GM12891 (cell line): ENCODE measurements around the gene SMURF2.
A peak's percentile ranks its signal among the peaks of the same experiment; 100 is the strongest.
"Not testable (repeated sequence)": the region's sequence is repeated elsewhere in the genome, so short reads cannot be mapped to it uniquely, and the experiment has no call there.

Experiments
- DNase-seq: peaks from one replicate; pipeline ENCODE4 v3.0.0; 2011; ENCODE audit warnings: low spot score; ENCODE audit not compliant: insufficient read length
- FAIRE-seq: peaks from 2 replicates; lab custom pipeline; 2011; peaks lifted over from hg19 to GRCh38; lab: Jason Lieb, UNC
- PAX5 ChIP-seq: IDR thresholded peaks from 2 replicates; pipeline ENCODE4 v1.6.1; 2011; ENCODE audit warnings: low read length, moderate library complexity, mild to moderate bottlenecking; ENCODE audit not compliant: insufficient read depth, severe bottlenecking
- POLR2A ChIP-seq: IDR thresholded peaks from 2 replicates; pipeline ENCODE4 v1.6.1; 2011; ENCODE audit warnings: low read depth, low read length, control low read depth
- POLR2AphosphoS5 ChIP-seq: IDR thresholded peaks from 2 replicates; pipeline ENCODE4 v1.6.1; 2011; ENCODE audit warnings: low read depth, low read length, control low read depth
- POU2F2 ChIP-seq: IDR thresholded peaks from 2 replicates; pipeline ENCODE4 v1.6.1; 2011; ENCODE audit warnings: low read depth, mild to moderate bottlenecking, control low read depth, low read length, moderate library complexity
- SPI1 ChIP-seq: IDR thresholded peaks from 2 replicates; pipeline ENCODE4 v1.6.1; 2011; ENCODE audit warnings: low read depth, low read length, control low read depth
- TAF1 ChIP-seq: IDR thresholded peaks from 2 replicates; pipeline ENCODE4 v1.6.1; 2011; ENCODE audit warnings: low read depth, low read length, control low read depth

SMURF2 gene

DNA sequence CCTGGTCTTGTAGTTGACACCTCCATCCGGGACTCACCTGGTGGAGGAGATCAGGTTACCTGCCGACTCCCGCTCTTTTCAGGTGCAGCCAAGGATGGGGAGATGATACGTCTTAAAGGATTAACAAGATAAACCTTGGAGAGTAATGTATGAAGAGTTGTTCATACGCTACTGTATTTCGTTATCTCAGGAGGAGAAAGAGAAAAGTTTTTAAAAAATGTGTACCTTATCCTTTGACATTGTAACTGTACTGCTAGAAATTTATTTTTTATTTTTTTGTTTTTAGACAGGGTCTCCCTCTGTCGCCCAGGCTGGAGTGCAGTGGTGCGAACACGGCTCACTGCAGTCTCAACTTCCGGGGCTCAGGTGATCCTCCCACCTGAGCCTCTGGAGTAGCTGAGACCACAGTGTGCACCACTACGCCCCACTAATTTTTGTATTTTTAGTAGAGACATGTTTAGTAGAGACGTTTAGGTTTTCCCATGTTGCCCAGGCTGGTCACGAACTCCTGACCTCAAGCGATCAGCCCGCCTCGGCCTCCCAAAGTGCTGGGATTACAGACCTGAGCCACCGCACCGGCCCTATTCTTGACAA is 764 bp upstream of the SMURF2 start:
- DNase-seq (no peak), FAIRE-seq (no peak)
- TF ChIP-seq POU2F2 = no peak
- no peak for TF ChIP-seq POLR2AphosphoS5
- no peak for TF ChIP-seq SPI1
- no peak for TF ChIP-seq POLR2A
- TF ChIP-seq PAX5 = no peak
- TF ChIP-seq TAF1 = no peak

- TF ChIP-seq SPI1 = no peak
- TF ChIP-seq POLR2A = no peak
- TF ChIP-seq PAX5 = no peak
- TF ChIP-seq POLR2AphosphoS5 = no peak
- TF ChIP-seq TAF1 = no peak
- TF ChIP-seq POU2F2 = no peak
Measured at GRCh38 chr17:64661726-64661975, 456 bp downstream of the SMURF2 start.

DNA sequence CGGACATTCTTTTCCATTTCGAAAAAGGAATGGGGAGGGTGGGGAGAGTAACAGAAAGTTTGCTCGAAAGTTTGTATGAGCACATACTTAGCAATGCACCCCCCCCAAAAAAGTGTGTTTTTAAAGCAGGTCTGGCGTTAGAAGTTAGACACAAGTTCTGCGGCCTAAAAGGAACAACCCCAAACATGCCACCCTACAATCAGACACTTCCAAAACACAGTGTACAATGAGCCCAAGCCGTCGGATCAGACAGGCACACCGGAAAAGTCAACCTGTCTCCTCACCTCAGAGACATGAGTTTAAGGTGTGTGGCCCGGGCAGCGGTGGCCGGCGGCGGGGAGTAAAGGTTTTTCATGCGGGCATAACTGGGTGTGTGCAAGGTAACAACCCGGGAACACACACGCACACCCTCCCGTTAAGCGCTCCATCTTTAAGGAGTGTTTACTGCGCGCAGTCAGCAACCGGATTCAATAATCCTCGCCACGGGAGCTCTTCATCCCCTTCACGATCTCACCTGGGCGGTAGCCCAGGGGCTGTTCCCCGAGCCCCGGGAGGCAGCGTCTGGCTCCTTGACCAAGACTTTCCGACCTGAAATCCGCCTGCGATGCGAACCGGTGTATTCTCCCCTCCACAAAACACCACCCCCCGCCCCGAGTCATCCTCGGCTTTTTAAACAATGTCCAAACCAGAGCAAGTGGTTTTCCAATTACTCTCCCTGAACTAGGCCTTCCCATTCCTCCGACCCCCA is 955 bp downstream of the SMURF2 start:
- not testable (repeated sequence) for FAIRE-seq, DNase-seq

More at GRCh38 chr17:64661726-64661975, 456 bp downstream of the SMURF2 start:
- no peak for FAIRE-seq
- peak; percentile 35 for DNase-seq

GRCh38 chr17:64660195-64660977 is 1.7 kb downstream of the SMURF2 start:
- not testable (repeated sequence) for DNase-seq

GRCh38 chr17:64658931-64659330 is 3.2 kb downstream of the SMURF2 start:
- DNase-seq (no peak), FAIRE-seq (no peak)
- TF ChIP-seq POLR2A (no peak), SPI1 (no peak), POU2F2 (no peak), PAX5 (no peak), POLR2AphosphoS5 (no peak), TAF1 (no peak)

More at GRCh38 chr17:64660195-64660977, 1.7 kb downstream of the SMURF2 start:
- not testable (repeated sequence) for FAIRE-seq

DNA sequence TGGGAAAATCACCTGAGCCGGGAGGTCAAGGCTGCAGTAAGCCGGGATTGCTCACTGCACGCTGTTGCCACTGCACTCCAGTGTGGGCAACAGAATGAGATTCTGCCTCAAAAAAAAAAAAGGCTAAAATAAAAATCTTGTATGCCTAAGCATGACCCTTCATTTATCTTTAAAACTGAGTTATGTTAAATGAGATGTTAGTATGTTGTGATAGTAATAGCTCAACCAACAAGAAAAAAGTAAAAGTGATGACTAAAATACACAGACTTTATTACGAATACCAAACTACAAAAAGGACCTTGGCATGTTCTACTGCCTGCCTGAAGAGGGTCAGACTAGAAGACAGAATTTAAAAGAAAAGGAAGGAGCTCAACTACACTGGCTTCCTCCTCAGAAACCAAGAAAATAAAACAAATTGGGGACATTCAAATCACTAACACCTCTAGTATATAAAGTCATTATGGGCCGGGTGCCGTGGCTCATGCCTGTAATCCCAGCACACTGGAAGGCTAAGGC is 4.4 kb downstream of the SMURF2 start:
- DNase-seq (no peak), FAIRE-seq (no peak)
- TF ChIP-seq POU2F2 = no peak
- no peak for TF ChIP-seq POLR2A
- no peak for TF ChIP-seq POLR2AphosphoS5
- TF ChIP-seq PAX5 = no peak
- TF ChIP-seq TAF1 = no peak
- no peak for TF ChIP-seq SPI1

DNA sequence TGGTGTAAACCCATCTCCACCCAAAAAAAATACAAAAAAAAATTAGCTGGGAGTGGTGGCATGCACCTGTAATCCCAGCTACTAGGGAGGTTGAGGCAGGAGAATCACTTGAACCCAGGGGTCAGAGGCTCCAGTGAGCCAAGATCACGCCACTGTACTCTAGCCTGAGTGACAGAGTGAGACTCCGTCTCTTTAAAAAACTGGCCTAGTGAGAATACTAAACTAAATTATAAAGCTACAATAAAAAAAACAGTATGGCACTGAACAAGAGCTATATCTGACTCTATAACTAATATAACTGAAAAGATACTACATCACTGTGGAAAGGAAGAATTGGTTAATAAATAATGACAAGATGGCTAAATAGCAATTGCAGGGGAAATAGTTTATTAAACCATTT is 6.4 kb downstream of the SMURF2 start:
- DNase-seq = no peak

GRCh38 chr17:64653985-64654355 is 8.1 kb downstream of the SMURF2 start:
- DNase-seq (no peak), FAIRE-seq (no peak)
- TF ChIP-seq TAF1 = no peak
- no peak for TF ChIP-seq PAX5
- no peak for TF ChIP-seq POLR2AphosphoS5
- TF ChIP-seq POU2F2 = no peak
- no peak for TF ChIP-seq POLR2A
- TF ChIP-seq SPI1 = no peak

More for the DNA sequence above, 6.4 kb downstream of the SMURF2 start:
- no peak for FAIRE-seq
- TF ChIP-seq POLR2AphosphoS5 (no peak), PAX5 (no peak), POLR2A (no peak), TAF1 (no peak), SPI1 (no peak), POU2F2 (no peak)

DNA sequence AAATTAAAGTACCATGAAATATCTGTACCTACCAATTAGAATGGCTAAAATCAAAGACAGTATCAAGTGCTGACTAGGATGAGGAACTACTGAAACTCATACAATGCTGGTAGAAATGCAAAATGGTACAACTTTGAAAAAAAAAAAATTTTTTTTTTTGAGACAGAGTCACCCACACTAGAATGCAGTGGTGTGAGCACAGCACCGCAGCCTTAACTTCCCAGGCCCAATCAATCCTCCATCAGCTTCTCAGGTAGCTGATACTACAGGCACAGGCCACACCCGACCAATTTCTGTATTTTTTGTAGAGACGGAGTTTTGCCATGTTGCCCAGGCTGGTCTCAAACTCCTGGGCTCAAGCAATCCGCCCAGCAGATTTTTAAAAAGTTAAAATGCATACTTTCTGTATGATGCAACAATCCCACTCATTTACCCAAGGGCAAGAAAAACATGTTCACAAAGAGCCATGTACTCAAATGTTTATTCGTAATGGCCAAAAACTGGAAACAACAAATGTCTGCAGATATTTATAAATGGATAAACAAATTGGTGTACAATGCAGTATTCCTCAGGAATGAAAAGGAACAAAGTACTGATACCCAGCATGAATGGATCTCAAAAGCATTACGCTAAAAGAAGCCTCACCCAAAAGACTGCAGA is 8.7 kb downstream of the SMURF2 start:
- DNase-seq (no peak), FAIRE-seq (no peak)
- TF ChIP-seq POLR2A = no peak
- no peak for TF ChIP-seq TAF1
- no peak for TF ChIP-seq PAX5
- no peak for TF ChIP-seq POU2F2
- TF ChIP-seq SPI1 = no peak
- no peak for TF ChIP-seq POLR2AphosphoS5

- TF ChIP-seq POLR2AphosphoS5 (no peak), TAF1 (no peak), SPI1 (no peak), POLR2A (no peak), PAX5 (no peak), POU2F2 (no peak)
- FAIRE-seq (no peak), DNase-seq (no peak)
Measured at GRCh38 chr17:64651889-64652288, 10.2 kb downstream of the SMURF2 start.
